ENCODE data around the gene DPPA3. TPM values are rescaled to one million over a fixed set of nuclear protein-coding genes. Genes with fewer than 3 reads are reported as not detected.

Gene DPPA3
- total RNA-seq, 1 donor from 2014 or later: not detected

DNA sequence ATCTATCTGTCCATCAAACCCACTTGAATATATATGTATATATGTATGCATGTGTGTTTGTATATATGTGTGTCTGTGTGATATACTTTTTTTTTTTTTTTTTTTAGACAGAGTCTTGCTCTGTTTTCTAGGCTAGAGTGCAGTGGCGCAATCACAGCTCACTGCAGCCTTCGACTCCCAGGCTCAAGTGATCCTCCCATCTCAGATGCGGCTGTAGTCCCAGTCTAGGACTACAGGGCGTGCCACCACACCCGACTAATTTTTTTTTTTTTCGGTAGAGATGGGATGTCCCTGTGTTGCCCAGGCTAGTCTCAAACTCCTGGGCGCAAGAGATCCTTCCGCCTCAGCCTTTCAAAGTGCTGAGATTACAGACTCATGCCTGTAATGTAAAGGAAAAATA lies 32.5 kb upstream of the DPPA3 start:
- Histone ChIP-seq H3K36me3 (no peaks in the 10 kb centered on the region), H3K9me3 (no peaks in the 10 kb centered on the region), H3K27me3 (no peaks in the 10 kb centered on the region), H3K27ac (no peak overlapping the region), H3K4me1 (no peaks in the 10 kb centered on the region), H3K4me3 (no peak overlapping the region)
- DNase-seq (ENCODE audit: low spot score in 2 of 2): no peak
- intact Hi-C loops (cut with DNase I): loop anchor here (10.0 kb wide), 1 partner anchor 126 kb away; no protein-coding TSS in a partner anchor
- TF ChIP-seq CTCF (IDR thresholded peaks at IDR 0.05): no peak

- Histone ChIP-seq H3K4me1 (no peaks in the 10 kb centered on the region), H3K4me3 (no peak overlapping the region), H3K27me3 (no peaks in the 10 kb centered on the region), H3K27ac (no peak overlapping the region), H3K36me3 (no peaks in the 10 kb centered on the region), H3K9me3 (no peaks in the 10 kb centered on the region)
- TF ChIP-seq CTCF (IDR thresholded peaks at IDR 0.05): no peak
- DNase-seq (ENCODE audit: low spot score in 2 of 2): no peak
- intact Hi-C loops (cut with DNase I): loop anchor here (10.0 kb wide), 1 partner anchor 125 kb away; no protein-coding TSS in a partner anchor
Measured at GRCh38 chr12:7679251-7680045, 31.8 kb upstream of the DPPA3 start.

- H3K36me3 ChIP-seq: no peaks in the 10 kb centered on the region
- no peak for TF ChIP-seq CTCF (IDR thresholded peaks at IDR 0.05)
- H3K4me3 ChIP-seq: no peak overlapping the region
- H3K27ac ChIP-seq: no peak overlapping the region
- intact Hi-C loops (cut with DNase I): no loop called here
- H3K27me3 ChIP-seq: no peaks in the 10 kb centered on the region
- no peak for DNase-seq (ENCODE audit: low spot score in 2 of 2)
- no peaks in the 10 kb centered on the region for H3K4me1 ChIP-seq
- no peaks in the 10 kb centered on the region for H3K9me3 ChIP-seq
Measured at GRCh38 chr12:7681535-7681934, 29.7 kb upstream of the DPPA3 start.

GRCh38 chr12:7693793-7694192 lies 17.4 kb upstream of the DPPA3 start:
- intact Hi-C loops (cut with DNase I): no loop called here
- no peak for DNase-seq (ENCODE audit: low spot score in 2 of 2)
- Histone ChIP-seq H3K4me3 (no peak overlapping the region), H3K4me1 (no peaks in the 10 kb centered on the region), H3K27me3 (no peaks in the 10 kb centered on the region), H3K27ac (no peak overlapping the region), H3K9me3 (no peaks in the 10 kb centered on the region), H3K36me3 (no peaks in the 10 kb centered on the region)
- no peak for TF ChIP-seq CTCF (IDR thresholded peaks at IDR 0.05)

- Histone ChIP-seq H3K27ac (no peak overlapping the region), H3K27me3 (no peaks in the 10 kb centered on the region)
- no peak for DNase-seq (ENCODE audit: low spot score in 2 of 2)
Measured at GRCh38 chr12:7694556-7695236, 16.5 kb upstream of the DPPA3 start.

More at GRCh38 chr12:7694556-7695236, 16.5 kb upstream of the DPPA3 start:
- no peak for TF ChIP-seq CTCF (IDR thresholded peaks at IDR 0.05)
- H3K9me3 ChIP-seq: no peaks in the 10 kb centered on the region
- no peaks in the 10 kb centered on the region for H3K4me1 ChIP-seq
- intact Hi-C loops (cut with DNase I): no loop called here
- H3K4me3 ChIP-seq: no peak overlapping the region
- H3K36me3 ChIP-seq: no peaks in the 10 kb centered on the region

All from ascending aorta (tissue), 2 donors.